ENCODE results near the gene STXBP4. TPM values are rescaled to one million over a fixed set of nuclear protein-coding genes. Genes with fewer than 3 reads are reported as not detected.

STXBP4 gene
- total RNA-seq, 2 donors from 2014 or later, result 12.7 to 31.4 TPM

GRCh38 chr17:55093353-55093752, 124.8 kb downstream of the STXBP4 start:
- Histone ChIP-seq H3K4me1 (ENCODE audit: control insufficient read depth in 1 of 2, low read depth in 2 of 2) (no peaks in the 10 kb centered on the region), H3K36me3 (no peaks in the 10 kb centered on the region), H3K27ac (no peak overlapping the region), H3K27me3 (replicated peaks; ENCODE audit: insufficient read depth) (no peaks in the 10 kb centered on the region), H3K4me3 (no peak overlapping the region), H3K9me3 (no peaks in the 10 kb centered on the region)
- TF ChIP-seq CTCF (IDR thresholded peaks at IDR 0.05), result no peak
- no peak for ATAC-seq (ENCODE audit: insufficient number of reproducible peaks, low FRiP score, low read depth)
- DNase-seq (ENCODE audit: low spot score), result no peak

- Histone ChIP-seq H3K4me3 (no peak overlapping the region), H3K4me1 (ENCODE audit: control insufficient read depth in 1 of 2, low read depth in 2 of 2) (no peaks in the 10 kb centered on the region), H3K27ac (no peak overlapping the region), H3K27me3 (replicated peaks; ENCODE audit: insufficient read depth) (no peaks in the 10 kb centered on the region), H3K9me3 (no peaks in the 10 kb centered on the region), H3K36me3 (no peaks in the 10 kb centered on the region)
- ATAC-seq (ENCODE audit: insufficient number of reproducible peaks, low FRiP score, low read depth), result no peak
- no peak for DNase-seq (ENCODE audit: low spot score)
- no peak for TF ChIP-seq CTCF (IDR thresholded peaks at IDR 0.05)
Measured at GRCh38 chr17:55098765-55099164, 130.2 kb downstream of the STXBP4 start.

DNA sequence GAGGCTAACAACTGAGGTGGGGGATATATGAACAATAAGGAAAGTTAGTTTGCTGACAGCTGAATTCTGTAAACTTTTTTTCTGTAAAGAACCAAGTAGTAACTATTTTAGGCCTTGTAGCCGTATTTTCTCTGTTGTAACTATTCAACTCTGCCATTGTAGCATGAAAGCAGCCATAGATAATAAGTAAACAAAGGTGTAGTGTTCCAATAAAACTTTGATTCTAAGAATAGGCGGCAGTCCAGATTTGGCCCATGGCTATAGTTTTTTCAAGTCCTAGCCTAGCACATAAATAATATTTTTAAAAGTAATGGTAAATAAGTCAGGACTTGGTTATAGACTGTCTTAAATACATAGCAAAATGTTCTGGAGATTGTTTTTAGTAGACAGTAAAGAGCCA, 142.0 kb downstream of the STXBP4 start:
- TF ChIP-seq CTCF (IDR thresholded peaks at IDR 0.05), result no peak
- Histone ChIP-seq H3K27ac (no peak overlapping the region), H3K9me3 (peaks cover 2% of the 10 kb centered on the region), H3K36me3 (no peaks in the 10 kb centered on the region), H3K4me1 (ENCODE audit: control insufficient read depth in 1 of 2, low read depth in 2 of 2) (no peaks in the 10 kb centered on the region), H3K4me3 (no peak overlapping the region), H3K27me3 (replicated peaks; ENCODE audit: insufficient read depth) (no peaks in the 10 kb centered on the region)
- DNase-seq (ENCODE audit: low spot score), result no peak
- no peak for ATAC-seq (ENCODE audit: insufficient number of reproducible peaks, low FRiP score, low read depth)

DNA sequence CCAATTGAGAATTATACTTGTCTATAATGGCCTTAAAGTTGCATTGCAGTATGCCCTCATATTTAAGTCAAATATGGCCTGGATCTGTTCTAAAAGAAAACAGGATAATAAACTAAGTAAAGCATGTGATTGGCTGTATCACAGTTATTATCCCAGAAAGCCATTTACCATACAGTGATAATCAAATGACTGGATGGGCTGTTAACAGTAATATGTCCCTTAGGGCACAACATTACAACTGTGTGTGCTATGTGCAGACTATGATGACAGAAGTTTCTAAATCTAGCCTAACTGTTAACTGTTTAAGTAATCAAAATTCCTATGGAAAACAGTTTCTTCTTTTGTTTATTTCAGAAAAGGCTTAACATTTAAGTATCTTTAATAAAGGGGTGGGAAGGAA, 145.7 kb downstream of the STXBP4 start:
- H3K27ac ChIP-seq, result no peak overlapping the region
- ATAC-seq (ENCODE audit: insufficient number of reproducible peaks, low FRiP score, low read depth) (no peak), DNase-seq (ENCODE audit: low spot score) (no peak)
- H3K4me3 ChIP-seq, result no peak overlapping the region
- TF ChIP-seq CTCF (IDR thresholded peaks at IDR 0.05), result no peak
- H3K27me3 ChIP-seq (replicated peaks; ENCODE audit: insufficient read depth), result no peaks in the 10 kb centered on the region
- no peaks in the 10 kb centered on the region for H3K36me3 ChIP-seq
- no peaks in the 10 kb centered on the region for H3K9me3 ChIP-seq
- H3K4me1 ChIP-seq (ENCODE audit: control insufficient read depth in 1 of 2, low read depth in 2 of 2), result no peaks in the 10 kb centered on the region

- H3K27ac ChIP-seq, result no peak overlapping the region
- H3K27me3 ChIP-seq (replicated peaks; ENCODE audit: insufficient read depth), result no peaks in the 10 kb centered on the region
- DNase-seq (ENCODE audit: low spot score), result no peak
- no peaks in the 10 kb centered on the region for H3K4me1 ChIP-seq (ENCODE audit: control insufficient read depth in 1 of 2, low read depth in 2 of 2)
- ATAC-seq (ENCODE audit: insufficient number of reproducible peaks, low FRiP score, low read depth), result no peak
- H3K36me3 ChIP-seq, result no peaks in the 10 kb centered on the region
- no peak for TF ChIP-seq CTCF (IDR thresholded peaks at IDR 0.05)
- H3K4me3 ChIP-seq, result no peak overlapping the region
- H3K9me3 ChIP-seq, result no peaks in the 10 kb centered on the region
Measured at GRCh38 chr17:55116440-55116914, 147.9 kb downstream of the STXBP4 start.
